ENCODE results near the gene GPR141.
A peak's percentile ranks its signal among the peaks of the same experiment; 100 is the strongest.

GPR141 gene

GRCh38 chr7:37732253-37732652 is 48.7 kb downstream of the GPR141 start:
- DNase-seq (ENCODE audit: low read depth in 2 of 2): peak; percentile 0 to 3

DNA sequence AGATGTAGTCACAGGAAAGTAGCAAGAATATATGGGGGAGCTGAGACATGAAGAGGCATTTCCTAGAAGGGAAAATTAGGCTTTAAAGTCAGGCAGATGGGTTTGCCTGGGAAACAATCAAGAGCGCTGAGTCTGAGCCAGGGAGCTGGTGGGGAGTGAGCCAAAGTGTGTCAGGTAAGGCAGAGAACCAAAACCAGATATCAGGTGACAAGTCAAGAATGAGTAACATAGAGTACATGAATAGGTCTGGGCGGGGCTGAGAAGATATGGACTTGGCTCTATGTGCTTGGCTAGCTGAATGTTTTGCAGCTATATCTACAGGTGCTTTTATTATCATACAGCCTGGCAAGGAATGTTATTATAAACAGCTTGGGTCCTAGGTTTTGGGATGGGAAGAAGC is 49.3 kb downstream of the GPR141 start:
- DNase-seq (ENCODE audit: low read depth in 2 of 2): no peak

DNA sequence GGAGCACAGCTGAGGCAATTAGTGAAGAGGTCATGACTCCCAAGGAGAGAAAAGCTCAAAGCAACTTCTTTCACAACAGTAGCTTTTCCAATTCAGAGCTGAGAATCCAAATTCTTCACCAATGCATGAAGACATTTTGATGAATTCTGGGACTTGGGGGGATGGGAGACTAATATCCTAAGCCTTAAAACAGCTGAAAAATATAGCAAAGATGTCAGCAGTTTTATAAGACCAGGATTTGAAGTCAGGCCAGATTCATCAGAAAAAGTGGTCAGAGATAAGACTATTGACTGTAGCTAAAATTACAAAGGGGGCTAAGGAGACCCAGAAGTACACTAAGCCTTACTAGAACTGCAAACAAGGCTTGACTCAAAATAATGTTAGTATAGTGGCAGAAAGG is 51.6 kb downstream of the GPR141 start:
- no peak for DNase-seq (ENCODE audit: low read depth in 2 of 2)

DNA sequence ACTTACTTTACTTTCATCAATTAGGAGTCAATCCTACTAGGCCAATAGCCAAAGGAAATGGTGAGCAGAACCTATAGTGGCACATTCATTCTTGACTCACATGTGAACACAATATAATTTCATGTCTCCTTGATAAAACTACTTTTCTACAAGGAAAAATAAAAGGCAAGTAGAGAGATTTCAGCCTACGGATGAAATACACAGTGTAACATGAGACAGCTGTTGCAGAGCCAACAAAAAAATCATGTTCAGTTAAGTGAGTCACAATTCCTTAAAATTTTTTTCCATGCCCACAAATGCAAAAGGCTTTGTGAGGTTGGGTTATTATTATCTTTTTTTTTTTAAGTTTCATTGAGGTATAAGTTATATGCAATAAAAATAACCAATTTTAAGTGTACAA is 54.8 kb downstream of the GPR141 start:
- no peak for DNase-seq (ENCODE audit: low read depth in 2 of 2)

- DNase-seq (ENCODE audit: low read depth in 2 of 2): no peak
These were observed 56.8 kb downstream of the GPR141 start for GRCh38 chr7:37740398-37740797.

DNA sequence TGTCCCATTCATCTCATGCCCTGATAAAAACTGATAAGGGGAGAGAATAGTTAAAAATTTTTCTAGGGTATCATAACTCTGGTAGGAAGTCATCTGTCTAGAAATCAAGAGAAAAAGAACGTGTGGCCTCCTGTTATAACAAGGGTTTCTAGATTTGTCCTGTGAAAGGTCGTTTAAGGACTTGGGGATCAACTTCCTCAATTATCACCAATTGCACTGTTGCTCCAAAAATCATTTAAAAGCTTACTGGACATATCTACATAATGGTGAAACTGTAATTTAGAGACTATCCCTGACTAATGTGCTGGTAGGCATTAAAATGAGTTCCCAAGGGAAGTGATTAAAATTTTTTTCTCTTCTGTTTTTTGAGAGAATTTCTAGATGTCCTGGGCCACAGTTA is 58.2 kb downstream of the GPR141 start:
- DNase-seq (ENCODE audit: low read depth in 2 of 2): no peak

GRCh38 chr7:37751096-37751495 is 67.5 kb downstream of the GPR141 start:
- DNase-seq (ENCODE audit: low read depth in 2 of 2): no peak

DNA sequence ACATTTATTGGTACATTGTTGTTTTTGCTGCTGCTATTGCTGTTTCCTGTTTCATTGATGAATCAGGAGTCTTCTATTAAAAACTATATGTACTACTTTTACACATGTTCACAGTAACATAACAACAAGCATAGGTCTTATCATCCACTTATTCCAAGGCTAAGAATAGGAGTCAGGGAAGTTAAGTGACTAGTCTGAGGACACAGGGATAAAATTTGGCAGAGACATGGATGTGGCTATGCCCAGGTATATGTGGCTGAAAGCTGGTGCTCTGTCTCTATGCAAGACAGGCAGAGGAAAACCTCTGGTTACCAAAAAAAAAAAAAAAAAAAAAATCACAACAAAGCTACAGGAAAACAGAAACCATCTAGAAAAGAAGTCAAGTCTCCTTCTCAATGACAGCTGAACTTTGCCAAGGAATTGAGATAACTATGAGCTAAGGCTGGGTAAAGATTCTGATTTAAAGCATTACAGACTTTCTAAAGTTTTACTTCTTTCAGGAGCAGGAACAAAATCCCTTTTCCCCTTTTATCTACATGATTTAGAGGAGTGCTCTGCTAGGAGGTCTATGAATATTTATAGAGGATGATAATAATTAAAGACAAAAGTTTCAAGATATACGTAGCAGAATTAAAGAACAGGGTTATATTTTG is 70.0 kb downstream of the GPR141 start:
- no peak for DNase-seq (ENCODE audit: low read depth in 2 of 2)

- DNase-seq (ENCODE audit: low read depth in 2 of 2): no peak
These were observed 73.4 kb downstream of the GPR141 start for GRCh38 chr7:37756797-37757551.

DNA sequence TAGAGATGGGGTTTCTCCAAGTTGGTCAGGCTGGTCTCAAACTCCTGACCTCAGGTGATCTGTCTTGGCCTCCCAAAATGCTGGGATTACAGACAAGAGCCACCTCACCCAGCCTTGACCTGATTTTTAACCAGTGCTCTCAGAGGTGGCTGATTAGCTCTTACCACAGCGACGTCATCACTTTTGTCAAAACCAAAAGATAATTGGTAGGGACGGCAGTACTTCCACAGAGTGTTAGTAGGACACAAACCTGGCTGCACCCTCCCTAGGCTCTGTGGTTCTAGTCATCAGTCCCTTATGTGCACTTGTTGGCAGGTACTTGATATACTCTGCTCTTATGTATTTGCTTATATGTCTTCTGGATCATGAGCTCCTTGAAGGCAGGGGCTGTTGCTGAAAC is 74.0 kb downstream of the GPR141 start:
- no peak for DNase-seq (ENCODE audit: low read depth in 2 of 2)

GRCh38 chr7:37758501-37759045 is 75.0 kb downstream of the GPR141 start:
- DNase-seq (ENCODE audit: low read depth in 2 of 2): no peak

GRCh38 chr7:37759526-37759925 is 76.0 kb downstream of the GPR141 start:
- DNase-seq (ENCODE audit: low read depth in 2 of 2): no peak

- DNase-seq (ENCODE audit: low read depth in 2 of 2): no peak
These were observed 81.9 kb downstream of the GPR141 start for GRCh38 chr7:37765421-37765829.

DNA sequence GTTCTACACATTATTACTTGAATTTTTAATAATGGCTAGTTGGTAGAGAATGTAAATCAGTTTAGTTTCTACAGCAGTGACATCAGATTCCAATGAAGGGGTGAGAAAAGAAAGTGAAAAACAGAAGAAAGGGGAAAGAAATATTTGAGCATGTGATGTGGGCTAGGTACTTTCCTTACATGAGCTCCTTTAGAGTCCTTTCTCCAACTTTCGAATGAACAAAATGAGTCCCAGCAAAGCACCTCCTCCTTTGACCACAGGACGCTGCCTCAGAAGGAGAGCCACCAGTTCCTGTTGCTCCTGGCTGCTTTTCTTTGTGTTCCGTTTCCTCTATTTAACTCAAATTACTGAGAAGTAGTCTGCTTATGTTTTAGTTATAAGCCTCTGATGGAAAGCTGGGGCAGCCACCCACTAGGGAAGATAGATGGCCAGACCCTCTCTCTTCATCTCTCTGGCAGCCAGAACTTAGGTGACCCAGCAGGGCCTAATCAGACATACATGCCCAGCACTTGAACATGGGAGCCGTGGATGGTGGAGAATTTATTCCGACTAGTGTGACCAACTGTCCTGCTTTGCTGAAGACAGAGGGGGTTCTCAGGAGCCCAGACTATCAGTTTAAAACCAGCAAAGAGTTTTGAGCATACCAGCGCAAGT is 82.4 kb downstream of the GPR141 start:
- DNase-seq (ENCODE audit: low read depth in 2 of 2): no peak

- no peak for DNase-seq (ENCODE audit: low read depth in 2 of 2)
These were observed 85.0 kb downstream of the GPR141 start for GRCh38 chr7:37768611-37769010.

- no peak for DNase-seq (ENCODE audit: low read depth in 2 of 2)
These were observed 85.7 kb downstream of the GPR141 start for GRCh38 chr7:37769291-37769690.

DNA sequence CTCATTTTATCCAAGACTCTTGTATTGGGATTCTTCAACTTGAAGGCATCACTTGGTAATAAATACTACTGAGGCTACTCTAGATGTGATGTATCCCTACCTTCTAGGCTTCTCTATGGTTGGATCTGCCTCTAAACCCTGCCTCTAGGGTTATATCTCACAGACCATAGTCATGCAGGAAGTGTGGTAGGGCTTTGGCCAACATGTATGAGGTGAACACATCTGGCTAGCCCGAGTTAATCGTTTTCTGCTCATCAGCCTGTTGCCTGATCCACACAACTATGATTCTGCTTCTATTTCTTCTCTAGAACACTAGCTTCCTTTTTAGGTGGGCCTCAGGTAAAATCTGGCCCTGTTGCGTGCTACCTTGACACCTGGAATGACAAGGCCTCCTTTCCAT is 86.2 kb downstream of the GPR141 start:
- DNase-seq (ENCODE audit: low read depth in 2 of 2): no peak

DNA sequence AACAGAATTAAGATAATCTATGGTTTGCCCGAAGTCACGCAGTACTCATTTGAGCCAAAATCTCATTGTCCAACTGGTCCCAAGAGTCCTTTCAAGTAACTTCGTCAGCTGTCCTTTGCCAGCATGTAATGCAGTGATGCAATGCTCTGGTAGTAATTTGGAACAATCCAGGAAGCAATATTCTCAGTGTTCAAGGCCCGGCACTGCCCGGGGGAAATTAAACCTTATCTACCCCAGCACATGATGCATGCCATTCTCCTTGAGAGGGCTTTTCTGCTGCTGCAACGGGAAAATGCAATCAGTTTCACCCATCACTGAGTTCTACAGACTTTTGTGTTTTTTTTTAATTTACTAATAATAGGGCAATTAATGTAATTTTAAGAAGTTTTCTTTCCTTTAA is 87.3 kb downstream of the GPR141 start:
- DNase-seq (ENCODE audit: low read depth in 2 of 2): no peak

GRCh38 chr7:37771342-37771741 is 87.8 kb downstream of the GPR141 start:
- no peak for DNase-seq (ENCODE audit: low read depth in 2 of 2)

GRCh38 chr7:37771801-37772200 is 88.2 kb downstream of the GPR141 start:
- DNase-seq (ENCODE audit: low read depth in 2 of 2): no peak

GRCh38 chr7:37775921-37776320 is 92.4 kb downstream of the GPR141 start:
- DNase-seq (ENCODE audit: low read depth in 2 of 2): no peak

- no peak for DNase-seq (ENCODE audit: low read depth in 2 of 2)
These were observed 97.6 kb downstream of the GPR141 start for GRCh38 chr7:37781156-37781555.

DNA sequence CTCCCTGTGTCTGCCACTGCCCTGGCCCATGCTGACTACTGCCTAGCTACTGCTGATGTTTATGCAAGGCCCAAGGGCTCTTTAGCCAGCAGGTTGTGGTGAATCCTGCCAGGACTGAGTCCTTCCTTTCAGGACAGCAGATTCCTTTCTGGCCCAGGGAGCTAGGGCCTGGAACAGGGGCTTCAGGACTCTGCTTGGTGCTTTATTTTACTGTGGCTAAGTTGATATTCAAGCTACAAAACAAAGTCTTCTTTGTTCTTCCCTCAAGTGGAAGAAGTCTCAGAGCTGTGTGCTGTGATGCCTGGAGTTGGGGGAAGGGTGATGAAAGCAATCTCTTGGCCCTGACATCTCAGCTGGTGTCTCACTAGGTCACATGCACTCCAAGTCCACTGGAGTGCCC is 98.6 kb downstream of the GPR141 start:
- DNase-seq (ENCODE audit: low read depth in 2 of 2): no peak

Data from fibroblast of skin of left quadriceps (primary cell).